HG03280 (cell line): ENCODE measurements around the gene MYO9A.
"Not testable (repeated sequence)": the region's sequence is repeated elsewhere in the genome, so short reads cannot be mapped to it uniquely, and the experiment has no call there.

ENCODE experiments used
- ATAC-seq: cut with Tn5 transposase; IDR thresholded peaks from one replicate; pipeline ENCODE4 v1.9.1; 2021; ENCODE audit warnings: mild to moderate bottlenecking, moderate library complexity; ENCODE audit not compliant: unreplicated experiment

The MYO9A gene

GRCh38 chr15:72053297-72053696 is 64.7 kb downstream of the MYO9A start:
- not testable (repeated sequence) for ATAC-seq

- ATAC-seq: no peak
These were observed 67.2 kb downstream of the MYO9A start for GRCh38 chr15:72050700-72051099.

GRCh38 chr15:72047020-72047419 is 70.9 kb downstream of the MYO9A start:
- ATAC-seq: no peak

- ATAC-seq: no peak
These were observed 73.0 kb downstream of the MYO9A start for GRCh38 chr15:72044956-72045355.

- no peak for ATAC-seq
These were observed 75.1 kb downstream of the MYO9A start for GRCh38 chr15:72042865-72043264.

GRCh38 chr15:72042054-72042453 is 75.9 kb downstream of the MYO9A start:
- ATAC-seq: no peak

- no peak for ATAC-seq
These were observed 80.6 kb downstream of the MYO9A start for GRCh38 chr15:72037321-72037720.

- ATAC-seq: no peak
These were observed 82.9 kb downstream of the MYO9A start for GRCh38 chr15:72034859-72035650.

- no peak for ATAC-seq
These were observed 83.6 kb downstream of the MYO9A start for GRCh38 chr15:72034351-72034750.

- ATAC-seq: no peak
These were observed 84.2 kb downstream of the MYO9A start for GRCh38 chr15:72033711-72034110.

GRCh38 chr15:72033285-72033684 is 84.7 kb downstream of the MYO9A start:
- no peak for ATAC-seq

GRCh38 chr15:72021604-72022003 is 96.3 kb downstream of the MYO9A start:
- no peak for ATAC-seq

GRCh38 chr15:72020799-72021198 is 97.2 kb downstream of the MYO9A start:
- ATAC-seq: no peak

- not testable (repeated sequence) for ATAC-seq
These were observed 103.4 kb downstream of the MYO9A start for GRCh38 chr15:72014555-72014954.

- ATAC-seq: no peak
These were observed 104.2 kb downstream of the MYO9A start for GRCh38 chr15:72013703-72014102.

GRCh38 chr15:72011302-72011942 is 106.5 kb downstream of the MYO9A start:
- ATAC-seq: no peak

- no peak for ATAC-seq
These were observed 108.7 kb downstream of the MYO9A start for GRCh38 chr15:72009222-72009621.

GRCh38 chr15:72006382-72006781 is 111.6 kb downstream of the MYO9A start:
- no peak for ATAC-seq

- ATAC-seq: no peak
These were observed 112.5 kb downstream of the MYO9A start for GRCh38 chr15:72005483-72005882.

- ATAC-seq: no peak
These were observed 118.1 kb downstream of the MYO9A start for GRCh38 chr15:71999807-72000206.

- ATAC-seq: not testable (repeated sequence)
These were observed 119.2 kb downstream of the MYO9A start for GRCh38 chr15:71998717-71999116.

- ATAC-seq: no peak
These were observed 120.3 kb downstream of the MYO9A start for GRCh38 chr15:71997691-71998090.

- ATAC-seq: no peak
These were observed 142.2 kb downstream of the MYO9A start for GRCh38 chr15:71975816-71976150.
